PC-3 (cell line): ENCODE results near the gene CDK2. TPM values are rescaled to one million over a fixed set of nuclear protein-coding genes. Genes with fewer than 3 reads are reported as not detected.

ENCODE experiments used
- ATAC-seq: fragments of 200-7000 bp; cut with Tn5 transposase; 2 replicates; pipeline ENCODE4 v1.9.1; 2020; ENCODE audit warnings: mild to moderate bottlenecking, moderate library complexity
- BruUV-seq: library from RNA; stranded (reverse); fragments of 400-500 nt; replicated peaks from 2 replicates; lab custom pipeline; 2021; lab: Mats Ljungman, UMichigan
- CTCF ChIA-PET: fragments of 300-600 bp; sonication (Branson Sonifier 250); formaldehyde crosslinking; loops from one replicate; lab custom pipeline; 2022; ENCODE audit warnings: antibody characterized with exemption; lab: Charles Lee
- POLR2A ChIA-PET: fragments of 300-600 bp; sonication (Branson Sonifier 250); formaldehyde crosslinking; loops from one replicate; lab custom pipeline; 2022; ENCODE audit warnings: antibody characterized with exemption; ENCODE audit not compliant: unreplicated experiment; lab: Charles Lee
- DNase-seq: peaks from one replicate; pipeline ENCODE4 v3.0.0-alpha.2; 2015
- H2AFZ ChIP-seq: fragments of 300-600 bp; sonication (generic); 2 replicates; pipeline ENCODE4 v1.6.0; 2016; ENCODE audit warnings: antibody characterized with exemption, low read length
- H3F3A ChIP-seq: fragments of 300-600 bp; sonication (generic); one replicate; pipeline ENCODE4 v1.6.0; 2017; ENCODE audit warnings: antibody characterized with exemption, low read length, control low read depth, mild to moderate bottlenecking; ENCODE audit not compliant: unreplicated experiment
- H3K27ac ChIP-seq: fragments of 300-600 bp; sonication (generic); 2 replicates; pipeline ENCODE4 v1.5.1; 2016; ENCODE audit warnings: mild to moderate bottlenecking, low read length
- H3K27me3 ChIP-seq: fragments of 300-600 bp; sonication (generic); 2 replicates; pipeline ENCODE4 v1.6.1; 2016; ENCODE audit warnings: low read length, mixed read lengths
- H3K36me3 ChIP-seq: fragments of 300-600 bp; sonication (generic); 2 replicates; pipeline ENCODE4 v1.6.1; 2016; ENCODE audit warnings: low read depth, mixed run types, low read length, mixed read lengths
- H3K4me1 ChIP-seq: fragments of 300-600 bp; sonication (generic); 2 replicates; pipeline ENCODE4 v1.5.1; 2016; ENCODE audit warnings: low read length; ENCODE audit not compliant: insufficient read depth
- H3K4me2 ChIP-seq: fragments of 300-600 bp; sonication (generic); 2 replicates; pipeline ENCODE4 v1.6.0; 2016; ENCODE audit warnings: low read length
- H3K4me3 ChIP-seq: fragments of 300-600 bp; sonication (generic); 2 replicates; pipeline ENCODE4 v1.5.1; 2016; ENCODE audit warnings: mild to moderate bottlenecking, low read length, mixed read lengths
- H3K79me2 ChIP-seq: fragments of 300-600 bp; sonication (generic); 2 replicates; pipeline ENCODE4 v1.6.1; 2017; ENCODE audit warnings: low read length, mixed read lengths
- H3K9ac ChIP-seq: fragments of 300-600 bp; sonication (generic); 2 replicates; pipeline ENCODE4 v1.6.0; 2016; ENCODE audit warnings: mild to moderate bottlenecking, low read length
- H3K9me2 ChIP-seq: fragments of 300-600 bp; sonication (generic); replicated peaks from 2 replicates; pipeline ENCODE4 v1.6.1; 2016; ENCODE audit warnings: mixed run types, low read length, mixed read lengths
- H3K9me3 ChIP-seq: fragments of 300-600 bp; sonication (generic); 2 replicates; pipeline ENCODE4 v1.6.1; 2016; ENCODE audit warnings: low read length, mixed read lengths
- H4K20me1 ChIP-seq: fragments of 300-600 bp; sonication (generic); 2 replicates; pipeline ENCODE4 v1.6.1; 2016; ENCODE audit warnings: low read length, mixed read lengths
- EZH2 ChIP-seq: fragments of 300-600 bp; sonication (generic); IDR thresholded peaks from one replicate; pipeline ENCODE4 v1.6.1; 2017; ENCODE audit warnings: antibody characterized with exemption, mild to moderate bottlenecking, low read length; ENCODE audit not compliant: unreplicated experiment
- EZH2phosphoT487 ChIP-seq: fragments of 300-600 bp; sonication (generic); IDR thresholded peaks from 2 replicates; pipeline ENCODE4 v1.6.1; 2018; ENCODE audit warnings: mild to moderate bottlenecking, antibody characterized with exemption, low read length, borderline replicate concordance
- intact Hi-C: fragments of 100-400 bp; cut with micrococcal nuclease; formaldehyde crosslinking; loops from 2 replicates; pipeline ENCODE4 v1.9.0; 2023
- total RNA-seq: library from RNA; depleted of rRNA; stranded (reverse); fragments of >200 nt; gene quantifications from 2 replicates; pipeline ENCODE4 v1.2.3, GENCODE V29; 2014
- TF ChIP-seq, protein P1 (sequence below): fragments of 300-600 bp; sonication (generic); conservative IDR thresholded peaks from 2 replicates; pipeline ENCODE4 v1.5.1; 2017; ENCODE audit warnings: antibody characterized with exemption, low read depth, mild to moderate bottlenecking, low read length

CDK2 gene
- total RNA-seq, 1 experiment from 2014 or later: 63.0 TPM

DNA sequence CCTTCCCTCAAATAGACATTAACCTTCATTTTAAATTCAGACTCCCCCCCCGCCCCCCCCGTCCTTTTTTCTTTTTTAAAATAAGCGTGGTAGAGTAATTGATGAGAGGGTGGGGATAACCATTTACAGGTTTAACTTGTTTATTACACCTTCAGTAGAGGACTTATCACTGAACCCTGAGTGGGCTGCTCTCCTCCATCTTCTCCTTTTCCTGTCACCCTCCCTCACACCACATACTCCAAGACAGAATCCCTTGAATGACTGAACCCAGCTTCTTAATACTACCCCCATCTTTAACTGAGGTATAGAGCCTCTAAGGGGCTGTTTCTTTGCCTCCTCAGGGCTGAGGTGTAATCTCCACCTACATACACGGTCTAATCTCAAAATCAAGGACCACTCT lies 50.6 kb downstream of the CDK2 start:
- H3K79me2 ChIP-seq: no peaks in the 10 kb centered on the region
- H3K27me3 ChIP-seq: no peaks in the 10 kb centered on the region
- H3K36me3 ChIP-seq: no peaks in the 10 kb centered on the region
- H4K20me1 ChIP-seq: no peaks in the 10 kb centered on the region
- H3K27ac ChIP-seq: no peak overlapping the region
- no peak overlapping the region for H2AFZ ChIP-seq
- CTCF ChIA-PET: no interaction called here
- no peak overlapping the region for H3K9ac ChIP-seq
- no peak for DNase-seq
- H3K4me3 ChIP-seq: no peak overlapping the region
- no peaks in the 10 kb centered on the region for H3F3A ChIP-seq
- intact Hi-C loops: no loop called here
- H3K9me3 ChIP-seq: no peaks in the 10 kb centered on the region
- no peak overlapping the region for H3K4me2 ChIP-seq
- POLR2A ChIA-PET: no interaction called here
- no peak for ATAC-seq
- no peaks in the 10 kb centered on the region for H3K9me2 ChIP-seq
- no peaks in the 10 kb centered on the region for H3K4me1 ChIP-seq
- BruUV-seq: no TSS peak
- TF ChIP-seq EZH2 (no peak), EZH2phosphoT487 (no peak)
- TF ChIP-seq, protein P1, sequence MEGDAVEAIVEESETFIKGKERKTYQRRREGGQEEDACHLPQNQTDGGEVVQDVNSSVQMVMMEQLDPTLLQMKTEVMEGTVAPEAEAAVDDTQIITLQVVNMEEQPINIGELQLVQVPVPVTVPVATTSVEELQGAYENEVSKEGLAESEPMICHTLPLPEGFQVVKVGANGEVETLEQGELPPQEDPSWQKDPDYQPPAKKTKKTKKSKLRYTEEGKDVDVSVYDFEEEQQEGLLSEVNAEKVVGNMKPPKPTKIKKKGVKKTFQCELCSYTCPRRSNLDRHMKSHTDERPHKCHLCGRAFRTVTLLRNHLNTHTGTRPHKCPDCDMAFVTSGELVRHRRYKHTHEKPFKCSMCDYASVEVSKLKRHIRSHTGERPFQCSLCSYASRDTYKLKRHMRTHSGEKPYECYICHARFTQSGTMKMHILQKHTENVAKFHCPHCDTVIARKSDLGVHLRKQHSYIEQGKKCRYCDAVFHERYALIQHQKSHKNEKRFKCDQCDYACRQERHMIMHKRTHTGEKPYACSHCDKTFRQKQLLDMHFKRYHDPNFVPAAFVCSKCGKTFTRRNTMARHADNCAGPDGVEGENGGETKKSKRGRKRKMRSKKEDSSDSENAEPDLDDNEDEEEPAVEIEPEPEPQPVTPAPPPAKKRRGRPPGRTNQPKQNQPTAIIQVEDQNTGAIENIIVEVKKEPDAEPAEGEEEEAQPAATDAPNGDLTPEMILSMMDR: no peak

DNA sequence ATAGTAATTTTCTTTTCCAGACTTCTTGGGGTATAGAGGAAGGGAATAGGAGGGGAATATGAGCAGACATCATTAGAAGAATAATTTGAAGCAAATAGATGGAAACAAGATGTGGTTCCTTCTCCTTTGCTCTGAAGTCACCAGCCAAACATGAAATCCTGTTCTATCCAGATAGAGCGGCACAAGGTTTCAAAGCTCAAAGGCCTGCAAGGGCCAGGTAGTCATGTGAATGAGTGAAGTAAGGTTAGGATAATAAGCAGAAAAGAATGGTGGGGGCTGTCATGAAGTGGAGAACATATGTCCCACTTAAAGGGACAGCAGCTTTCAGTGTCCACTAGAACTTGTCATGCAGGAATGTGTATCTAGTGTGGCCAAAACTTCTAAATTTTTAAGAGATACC lies 51.7 kb downstream of the CDK2 start:
- Histone ChIP-seq H3K4me2 (no peak overlapping the region), H3F3A (no peaks in the 10 kb centered on the region), H3K27me3 (no peaks in the 10 kb centered on the region), H3K9me2 (no peaks in the 10 kb centered on the region), H3K4me1 (no peaks in the 10 kb centered on the region), H2AFZ (no peak overlapping the region), H3K27ac (no peak overlapping the region), H3K9ac (no peak overlapping the region), H3K36me3 (no peaks in the 10 kb centered on the region), H3K9me3 (no peaks in the 10 kb centered on the region), H3K4me3 (no peak overlapping the region), H4K20me1 (no peaks in the 10 kb centered on the region), H3K79me2 (no peaks in the 10 kb centered on the region)
- ATAC-seq (no peak), DNase-seq (no peak)
- ChIA-PET POLR2A (no interaction called here), CTCF (no interaction called here)
- intact Hi-C loops: no loop called here
- TF ChIP-seq, protein P1: no peak
- TF ChIP-seq EZH2phosphoT487 (no peak), EZH2 (no peak)
- BruUV-seq: no TSS peak

DNA sequence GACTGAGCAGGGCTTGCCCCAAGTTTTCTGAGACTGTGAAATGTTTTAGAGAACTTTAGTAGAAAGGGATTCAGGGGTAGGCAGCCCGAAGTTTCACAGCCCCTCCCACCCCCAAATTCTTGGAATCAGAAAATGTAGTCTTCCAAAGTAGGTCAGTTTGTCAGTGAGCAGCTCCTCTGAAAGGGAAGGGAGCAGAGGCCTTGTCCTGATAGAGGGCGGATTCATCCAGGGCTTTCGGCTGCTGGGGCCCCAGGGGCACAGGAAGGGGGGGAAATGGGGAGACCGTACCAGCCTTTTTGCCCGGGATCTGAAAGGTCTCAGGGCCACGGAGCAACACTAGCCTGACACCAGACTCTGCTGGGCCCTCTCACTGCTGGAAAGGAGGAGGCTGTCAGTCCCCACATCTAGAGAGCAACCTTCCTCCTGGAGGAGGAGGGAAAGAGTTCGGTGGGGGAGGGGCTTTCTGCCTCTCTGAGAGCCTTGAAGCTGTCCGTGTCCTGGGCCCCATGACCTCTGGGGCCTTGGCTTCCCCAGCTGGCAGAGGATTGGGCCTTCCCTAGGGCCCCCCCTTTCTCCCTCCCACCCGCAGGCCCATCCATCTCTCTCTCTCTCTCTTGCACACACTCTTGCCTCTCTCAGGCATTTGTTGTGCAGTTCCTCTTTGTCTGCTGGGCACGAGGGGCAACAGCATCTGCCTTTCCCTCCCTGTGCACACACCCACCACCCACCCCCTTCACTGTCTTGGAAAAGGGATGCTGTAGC lies 54.0 kb downstream of the CDK2 start, which contains the start of gene IKZF4:
Gene IKZF4 (plus strand): TSS at position 621 of the 762 bp plus-strand sequence. CDS start 451 bp downstream, outside the sequence.
- Histone ChIP-seq H3K9me2 (no peaks in the 10 kb centered on the region), H3K36me3 (no peaks in the 10 kb centered on the region), H3K9ac (no peak within 1 kb of the TSS), H2AFZ (no peak within 1 kb of the TSS), H4K20me1 (no peaks in the 10 kb centered on the region), H3K27me3 (no peaks in the 10 kb centered on the region), H3F3A (no peaks in the 10 kb centered on the region), H3K27ac (no peak within 1 kb of the TSS), H3K79me2 (no peaks in the 10 kb centered on the region), H3K4me1 (no peaks in the 10 kb centered on the region), H3K4me3 (no peak within 1 kb of the TSS), H3K9me3 (no peaks in the 10 kb centered on the region), H3K4me2 (no peak within 1 kb of the TSS)
- CTCF ChIA-PET: no interaction called here
- intact Hi-C loops: no loop called here
- DNase-seq: no peak
- POLR2A ChIA-PET: no interaction called here
- no TSS peak for BruUV-seq
- ATAC-seq: no peak
- TF ChIP-seq EZH2: no peak
- no peak for TF ChIP-seq EZH2phosphoT487
- TF ChIP-seq, protein P1: no peak
